Thyroid gland (tissue), 4 donors: ENCODE results near the gene TFR2.
A peak's percentile ranks its signal among the peaks of the same experiment; 100 is the strongest.

Experiments used
- POLR2A ChIP-seq, 2 donors: fragments of 450-650 bp; IDR thresholded peaks; one replicate each; pipeline ENCODE4 v1.6.1; 2017; ENCODE audit warnings: antibody characterized with exemption in 2 of 2, mild to moderate bottlenecking in 2 of 2, moderate library complexity in 1 of 2
- TF ChIP-seq, protein P1 (sequence below), 6 experiments: fragments of 200-600 bp in 3 of 6; fragments of 450-650 bp in 3 of 6; sonication (generic) in 3 of 6; IDR thresholded peaks; one replicate each; pipeline ENCODE4 v1.5.1; 2016 to 2019; ENCODE audit warnings: antibody characterized with exemption in 6 of 6, mild to moderate bottlenecking in 2 of 6, inconsistent platforms in 1 of 6, moderate library complexity in 1 of 6

- TF ChIP-seq, protein P1, sequence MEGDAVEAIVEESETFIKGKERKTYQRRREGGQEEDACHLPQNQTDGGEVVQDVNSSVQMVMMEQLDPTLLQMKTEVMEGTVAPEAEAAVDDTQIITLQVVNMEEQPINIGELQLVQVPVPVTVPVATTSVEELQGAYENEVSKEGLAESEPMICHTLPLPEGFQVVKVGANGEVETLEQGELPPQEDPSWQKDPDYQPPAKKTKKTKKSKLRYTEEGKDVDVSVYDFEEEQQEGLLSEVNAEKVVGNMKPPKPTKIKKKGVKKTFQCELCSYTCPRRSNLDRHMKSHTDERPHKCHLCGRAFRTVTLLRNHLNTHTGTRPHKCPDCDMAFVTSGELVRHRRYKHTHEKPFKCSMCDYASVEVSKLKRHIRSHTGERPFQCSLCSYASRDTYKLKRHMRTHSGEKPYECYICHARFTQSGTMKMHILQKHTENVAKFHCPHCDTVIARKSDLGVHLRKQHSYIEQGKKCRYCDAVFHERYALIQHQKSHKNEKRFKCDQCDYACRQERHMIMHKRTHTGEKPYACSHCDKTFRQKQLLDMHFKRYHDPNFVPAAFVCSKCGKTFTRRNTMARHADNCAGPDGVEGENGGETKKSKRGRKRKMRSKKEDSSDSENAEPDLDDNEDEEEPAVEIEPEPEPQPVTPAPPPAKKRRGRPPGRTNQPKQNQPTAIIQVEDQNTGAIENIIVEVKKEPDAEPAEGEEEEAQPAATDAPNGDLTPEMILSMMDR (IDR thresholded peaks at IDR 0.05) = peak in 3 of 6 experiments; percentile 21 to 32 (median 24)
- TF ChIP-seq POLR2A (IDR thresholded peaks at IDR 0.05) = peak in 1 of 2 donors; percentile 81
Observed at GRCh38 chr7:100611983-100612729, 29.2 kb downstream of the TFR2 start, which contains the start of gene MOSPD3.
